Measurements from ENCODE around the gene CDC42BPB. TPM values are rescaled to one million over a fixed set of nuclear protein-coding genes. Genes with fewer than 3 reads are reported as not detected.

CDC42BPB gene
- total RNA-seq, 1 donor from 2014 or later, result 116 TPM

DNA sequence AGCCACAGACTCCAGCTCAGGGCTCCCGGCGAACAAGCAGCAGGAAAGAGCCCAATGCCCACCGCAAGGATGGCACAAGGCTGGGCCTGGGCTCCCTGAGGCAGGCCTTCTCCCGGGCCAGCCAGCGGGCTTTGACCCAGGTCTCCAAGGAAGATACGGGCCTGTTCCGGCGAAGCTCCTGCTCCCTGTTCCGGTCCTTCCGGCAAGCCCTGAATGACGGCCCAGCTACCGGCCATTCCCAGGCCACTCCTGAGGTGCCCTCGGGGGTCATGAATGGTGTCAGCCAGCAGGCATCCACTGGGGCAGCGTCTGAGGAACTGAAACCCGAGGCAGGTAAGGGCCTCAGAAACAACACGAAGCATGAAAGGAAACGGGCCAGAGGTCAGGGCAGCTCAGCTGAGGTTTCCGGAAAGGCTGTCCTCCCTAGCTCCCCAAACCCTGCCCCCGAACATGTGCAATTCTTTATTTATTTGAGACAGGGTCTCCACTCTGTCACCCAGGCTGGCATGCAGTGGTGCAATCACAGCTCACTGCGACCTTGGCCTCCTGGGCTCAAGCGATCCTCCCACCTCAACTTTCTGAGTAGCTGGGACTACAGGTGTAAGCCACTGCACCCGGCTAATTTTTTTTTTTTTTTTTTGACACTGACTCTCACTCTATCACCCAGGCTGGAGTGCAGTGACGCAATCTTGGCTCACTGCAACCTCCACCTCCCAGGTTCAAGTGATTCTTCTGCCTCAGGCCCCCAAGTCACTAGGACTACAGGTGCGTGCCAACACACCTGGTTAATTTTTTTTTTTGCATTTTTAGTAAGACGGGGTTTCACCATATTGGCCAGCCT lies 43.2 kb upstream of the CDC42BPB start:
- no peak overlapping the region for H2AFZ ChIP-seq (ENCODE audit: low read depth, low read length)
- H3K4me3 Mint-ChIP-seq (ENCODE audit: unreplicated experiment), result no peak overlapping the region
- H3K27me3 Mint-ChIP-seq (ENCODE audit: low read depth, unreplicated experiment), result peaks cover 36% of the 10 kb centered on the region
- no peak overlapping the region for H3K27ac ChIP-seq (ENCODE audit: low read depth, low read length)
- no peak for DNase-seq (ENCODE audit: low read depth)
- no peaks in the 10 kb centered on the region for H3K4me1 ChIP-seq (ENCODE audit: insufficient read depth, low read length)
- H3K79me2 ChIP-seq (ENCODE audit: insufficient read depth, low read length), result no peaks in the 10 kb centered on the region
- peaks cover 2% of the 10 kb centered on the region for H3K36me3 Mint-ChIP-seq (ENCODE audit: low read depth, unreplicated experiment)
- H3K4me2 ChIP-seq (ENCODE audit: low read length), result no peak overlapping the region
- no peak overlapping the region for H3K4me3 ChIP-seq (ENCODE audit: insufficient read depth, low read depth, low read length)
- no peaks in the 10 kb centered on the region for H3K9me3 ChIP-seq (ENCODE audit: insufficient read depth, low read depth, low read length)
- FAIRE-seq, result no peak
- H3K9me3 Mint-ChIP-seq (ENCODE audit: unreplicated experiment), result peaks cover 8% of the 10 kb centered on the region
- no peaks in the 10 kb centered on the region for H4K20me1 ChIP-seq (ENCODE audit: insufficient read depth, low read length)
- peaks cover 50% of the 10 kb centered on the region for H3K27me3 ChIP-seq (ENCODE audit: insufficient read depth, low read length)
- no peaks in the 10 kb centered on the region for H3K4me1 Mint-ChIP-seq (ENCODE audit: low read depth, unreplicated experiment)
- no peak overlapping the region for H3K27ac Mint-ChIP-seq (ENCODE audit: unreplicated experiment)
- H3K36me3 ChIP-seq (ENCODE audit: insufficient read depth, low read length), result no peaks in the 10 kb centered on the region
- H3K9ac ChIP-seq (ENCODE audit: low read length), result no peak overlapping the region
- TF ChIP-seq EZH2 (IDR thresholded peaks at IDR 0.05; ENCODE audit: insufficient read depth, low read length), result no peak
- TF ChIP-seq, protein P1, sequence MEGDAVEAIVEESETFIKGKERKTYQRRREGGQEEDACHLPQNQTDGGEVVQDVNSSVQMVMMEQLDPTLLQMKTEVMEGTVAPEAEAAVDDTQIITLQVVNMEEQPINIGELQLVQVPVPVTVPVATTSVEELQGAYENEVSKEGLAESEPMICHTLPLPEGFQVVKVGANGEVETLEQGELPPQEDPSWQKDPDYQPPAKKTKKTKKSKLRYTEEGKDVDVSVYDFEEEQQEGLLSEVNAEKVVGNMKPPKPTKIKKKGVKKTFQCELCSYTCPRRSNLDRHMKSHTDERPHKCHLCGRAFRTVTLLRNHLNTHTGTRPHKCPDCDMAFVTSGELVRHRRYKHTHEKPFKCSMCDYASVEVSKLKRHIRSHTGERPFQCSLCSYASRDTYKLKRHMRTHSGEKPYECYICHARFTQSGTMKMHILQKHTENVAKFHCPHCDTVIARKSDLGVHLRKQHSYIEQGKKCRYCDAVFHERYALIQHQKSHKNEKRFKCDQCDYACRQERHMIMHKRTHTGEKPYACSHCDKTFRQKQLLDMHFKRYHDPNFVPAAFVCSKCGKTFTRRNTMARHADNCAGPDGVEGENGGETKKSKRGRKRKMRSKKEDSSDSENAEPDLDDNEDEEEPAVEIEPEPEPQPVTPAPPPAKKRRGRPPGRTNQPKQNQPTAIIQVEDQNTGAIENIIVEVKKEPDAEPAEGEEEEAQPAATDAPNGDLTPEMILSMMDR (IDR thresholded peaks at IDR 0.05; ENCODE audit: insufficient read depth, low read depth, low read length), result no peak

DNA sequence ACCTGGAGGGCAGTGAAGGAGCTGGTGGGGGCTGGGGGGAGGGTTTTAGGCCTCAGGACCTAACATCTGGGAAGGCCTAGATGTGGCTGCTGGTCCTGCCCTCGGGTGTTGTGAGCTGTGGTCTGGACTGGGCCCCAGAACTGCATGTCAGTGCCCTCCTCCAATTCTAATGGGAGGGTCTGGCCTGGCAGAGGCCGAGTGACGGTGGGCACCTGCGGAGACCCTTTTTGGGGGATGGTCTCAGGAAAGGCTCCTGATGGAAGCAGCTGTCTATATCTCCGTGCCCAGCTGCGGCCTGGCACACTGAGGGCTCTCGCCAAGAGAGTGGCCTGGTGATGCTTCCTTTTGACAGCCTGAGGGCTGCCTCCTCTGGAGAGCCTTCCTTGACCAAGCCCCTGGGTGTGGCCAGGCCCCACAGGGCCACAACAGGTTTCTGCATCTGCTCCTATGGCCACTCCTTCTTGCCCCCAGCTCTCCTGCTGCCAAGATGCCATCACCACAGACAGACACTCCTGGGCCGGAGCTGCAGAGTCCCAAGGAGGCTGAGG lies 42.5 kb upstream of the CDC42BPB start:
- Mint-ChIP-seq H3K27me3 (ENCODE audit: low read depth, unreplicated experiment) (peaks cover 37% of the 10 kb centered on the region), H3K36me3 (ENCODE audit: low read depth, unreplicated experiment) (peaks cover 2% of the 10 kb centered on the region), H3K27ac (ENCODE audit: unreplicated experiment) (no peak overlapping the region), H3K4me1 (ENCODE audit: low read depth, unreplicated experiment) (peaks cover 1% of the 10 kb centered on the region), H3K4me3 (ENCODE audit: unreplicated experiment) (no peak overlapping the region), H3K9me3 (ENCODE audit: unreplicated experiment) (peaks cover 8% of the 10 kb centered on the region)
- no peak overlapping the region for H3K9ac ChIP-seq (ENCODE audit: low read length)
- H2AFZ ChIP-seq (ENCODE audit: low read depth, low read length), result no peak overlapping the region
- no peaks in the 10 kb centered on the region for H3K4me1 ChIP-seq (ENCODE audit: insufficient read depth, low read length)
- no peaks in the 10 kb centered on the region for H4K20me1 ChIP-seq (ENCODE audit: insufficient read depth, low read length)
- TF ChIP-seq, protein P1 (IDR thresholded peaks at IDR 0.05; ENCODE audit: insufficient read depth, low read depth, low read length), result no peak
- TF ChIP-seq EZH2 (IDR thresholded peaks at IDR 0.05; ENCODE audit: insufficient read depth, low read length), result no peak
- H3K36me3 ChIP-seq (ENCODE audit: insufficient read depth, low read length), result no peaks in the 10 kb centered on the region
- no peak overlapping the region for H3K27ac ChIP-seq (ENCODE audit: low read depth, low read length)
- H3K4me2 ChIP-seq (ENCODE audit: low read length), result no peak overlapping the region
- no peaks in the 10 kb centered on the region for H3K9me3 ChIP-seq (ENCODE audit: insufficient read depth, low read depth, low read length)
- no peaks in the 10 kb centered on the region for H3K79me2 ChIP-seq (ENCODE audit: insufficient read depth, low read length)
- no peak for DNase-seq (ENCODE audit: low read depth)
- H3K27me3 ChIP-seq (ENCODE audit: insufficient read depth, low read length), result peaks cover 53% of the 10 kb centered on the region
- no peak overlapping the region for H3K4me3 ChIP-seq (ENCODE audit: insufficient read depth, low read depth, low read length)
- no peak for FAIRE-seq
